ENCODE measurements around the gene GNB2. TPM values are rescaled to one million over a fixed set of nuclear protein-coding genes. Genes with fewer than 3 reads are reported as not detected.

Gene GNB2
- total and polyA plus RNA-seq, 2 of the 8 experiments (the other 6 are each of a cell fraction or from before 2014, with no cell fraction given), result 157 to 260 TPM

DNA sequence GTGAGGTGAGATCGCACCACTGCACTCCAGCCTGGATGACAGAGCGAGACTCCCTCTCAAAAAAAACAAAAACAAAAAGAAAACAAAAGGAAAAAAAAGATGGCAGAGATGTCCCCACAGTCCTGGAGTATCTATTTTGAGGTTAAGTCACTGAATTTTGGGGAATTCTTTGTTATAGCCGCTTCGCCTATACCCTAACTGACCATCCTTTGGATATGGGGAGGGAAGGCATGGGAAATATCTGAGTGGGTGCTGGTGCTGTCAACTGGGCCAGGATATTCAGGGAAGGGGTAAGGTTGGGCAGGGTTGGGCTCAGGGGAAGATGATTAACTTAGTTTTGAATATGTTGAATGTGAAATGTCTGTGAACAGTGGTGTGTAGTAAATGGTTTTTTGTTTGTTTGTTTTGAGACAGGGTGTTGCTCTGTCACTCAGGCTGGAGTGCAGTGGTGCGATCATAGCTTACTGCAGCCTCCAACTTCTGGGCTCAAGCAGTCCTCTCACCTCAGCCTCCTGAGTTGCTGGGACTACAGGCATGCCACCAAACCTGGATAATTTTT, 8.3 kb upstream of the GNB2 start (continued):
- TF ChIP-seq BACH1 (IDR thresholded peaks at IDR 0.05; ENCODE audit: low read length), result no peak
- TF ChIP-seq EP300 (IDR thresholded peaks at IDR 0.05; ENCODE audit: borderline replicate concordance in 1 of 2, low read depth in 2 of 2, low read length in 2 of 2), result no peak
- no peak for TF ChIP-seq SAP30 (IDR thresholded peaks at IDR 0.05; ENCODE audit: insufficient read depth, insufficient replicate concordance, low read length)
